GM21737 (cell line): ENCODE data around the gene GRHL1.

Source experiments
- ATAC-seq: cut with Tn5 transposase; IDR thresholded peaks from one replicate; pipeline ENCODE4 v1.9.1; 2021; ENCODE audit warnings: mild to moderate bottlenecking, moderate library complexity; ENCODE audit not compliant: unreplicated experiment

GRHL1 gene

GRCh38 chr2:9992427-9993187 is 41.1 kb downstream of the GRHL1 start:
- ATAC-seq, result no peak

DNA sequence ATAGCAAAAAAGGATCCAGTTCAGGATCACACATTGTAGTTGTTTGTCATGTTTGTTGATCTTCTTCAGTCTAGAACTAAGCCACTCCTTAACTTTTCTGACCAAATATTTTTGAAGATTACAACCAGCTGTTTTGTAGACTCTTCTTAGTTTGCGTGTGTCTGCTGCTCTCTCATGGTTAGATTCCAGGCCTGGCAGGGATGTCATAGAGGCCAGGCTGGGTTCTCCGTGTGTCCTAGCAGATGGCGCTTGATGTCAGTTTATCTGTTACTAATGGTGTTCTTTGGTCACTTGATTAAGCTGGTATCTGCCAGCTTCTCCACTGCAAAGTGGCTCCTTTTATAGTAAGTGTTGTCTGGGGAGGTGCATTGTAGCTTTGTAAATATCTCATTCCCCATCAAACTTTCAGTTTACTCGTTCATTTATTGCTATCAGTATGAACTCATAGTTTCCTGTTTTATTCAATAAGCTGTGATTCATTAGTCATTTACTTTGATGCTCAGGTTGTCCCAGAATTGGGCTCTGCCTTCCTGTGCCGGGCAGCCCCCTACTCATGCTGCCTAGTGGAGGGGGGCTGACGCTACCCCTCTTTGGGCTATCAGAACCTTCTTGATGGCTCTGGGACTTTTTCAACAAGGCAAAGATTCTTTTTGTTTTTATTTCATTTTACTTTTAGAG is 42.1 kb downstream of the GRHL1 start:
- no peak for ATAC-seq

GRCh38 chr2:9994462-9994861 is 43.0 kb downstream of the GRHL1 start:
- no peak for ATAC-seq

GRCh38 chr2:9995059-9995458 is 43.6 kb downstream of the GRHL1 start:
- ATAC-seq, result no peak

DNA sequence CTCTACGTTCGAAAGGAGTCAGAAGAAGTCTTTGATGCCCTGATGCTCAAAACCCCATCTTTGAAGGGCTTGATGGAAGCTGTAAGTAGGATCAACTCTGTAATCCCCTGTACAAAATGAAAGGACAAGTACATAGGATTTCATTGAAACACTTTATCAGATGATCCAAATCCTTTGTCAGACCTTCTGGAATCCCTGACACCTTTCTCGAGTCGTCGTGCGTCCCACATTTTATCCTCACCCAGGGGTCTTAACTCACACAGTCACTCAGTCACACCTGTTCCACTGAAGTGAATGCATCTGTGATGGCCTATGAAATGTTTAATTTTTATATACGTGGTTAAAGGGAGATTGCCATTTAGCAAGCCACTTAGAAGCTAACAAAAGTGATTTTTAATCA is 44.8 kb downstream of the GRHL1 start:
- ATAC-seq, result no peak

- ATAC-seq, result no peak
Measured at GRCh38 chr2:9997936-9998335, 46.4 kb downstream of the GRHL1 start.

DNA sequence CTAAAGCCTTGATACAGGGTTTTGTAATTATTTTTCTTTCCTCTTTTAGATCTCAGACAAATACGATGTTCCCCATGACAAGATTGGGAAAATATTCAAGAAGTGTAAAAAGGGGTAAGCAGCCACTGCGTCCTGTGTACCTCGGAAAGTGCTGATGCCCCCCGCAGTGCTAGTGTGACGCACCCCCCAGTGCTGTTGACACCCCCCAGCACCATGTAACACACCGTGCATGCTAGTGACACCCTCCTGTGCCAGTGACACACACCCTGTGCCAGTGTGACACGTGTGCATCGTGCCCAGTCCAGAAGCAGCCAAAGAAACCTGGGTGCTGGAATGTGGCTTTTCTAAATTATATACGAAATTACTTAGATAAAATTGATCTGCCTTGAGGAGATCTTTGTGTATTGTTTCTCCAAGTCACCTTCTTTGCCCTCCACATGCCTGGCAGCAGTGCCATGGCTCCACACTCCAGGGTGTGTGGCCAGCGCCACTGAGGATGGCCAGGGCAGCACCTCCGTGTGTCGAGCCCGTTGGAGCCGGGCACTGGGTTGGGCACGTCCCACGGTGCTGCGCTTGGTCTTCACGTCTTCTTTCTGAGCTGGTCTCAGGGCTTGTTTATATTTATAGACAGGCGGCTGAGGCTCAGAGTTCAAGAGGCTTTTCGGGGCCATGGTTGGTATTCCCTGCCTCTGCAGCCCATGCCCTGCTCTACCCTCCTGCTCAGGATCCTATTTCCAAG is 47.6 kb downstream of the GRHL1 start:
- ATAC-seq, result no peak

DNA sequence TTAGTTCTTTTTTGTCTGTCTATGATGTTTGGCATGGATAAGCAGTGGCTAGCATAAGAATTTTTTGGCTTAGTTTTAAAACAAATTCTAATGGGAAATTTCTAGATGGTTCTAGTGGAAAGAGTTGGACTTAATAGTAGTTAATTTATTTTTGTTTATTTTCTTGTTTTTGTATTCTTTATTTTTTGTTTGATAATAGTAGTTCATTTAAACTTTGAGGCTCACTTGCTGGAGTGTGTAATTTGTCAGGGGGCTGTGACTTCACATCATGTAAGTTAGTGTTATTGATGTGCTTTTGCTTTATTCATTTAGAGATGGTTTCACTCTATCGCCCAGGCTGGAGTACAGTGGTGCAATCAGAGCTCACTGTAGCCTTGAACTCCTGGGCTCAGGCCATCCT is 48.2 kb downstream of the GRHL1 start:
- no peak for ATAC-seq

GRCh38 chr2:10000541-10000940 is 49.0 kb downstream of the GRHL1 start:
- ATAC-seq, result no peak

GRCh38 chr2:10001586-10001985 is 50.1 kb downstream of the GRHL1 start:
- ATAC-seq, result no peak

DNA sequence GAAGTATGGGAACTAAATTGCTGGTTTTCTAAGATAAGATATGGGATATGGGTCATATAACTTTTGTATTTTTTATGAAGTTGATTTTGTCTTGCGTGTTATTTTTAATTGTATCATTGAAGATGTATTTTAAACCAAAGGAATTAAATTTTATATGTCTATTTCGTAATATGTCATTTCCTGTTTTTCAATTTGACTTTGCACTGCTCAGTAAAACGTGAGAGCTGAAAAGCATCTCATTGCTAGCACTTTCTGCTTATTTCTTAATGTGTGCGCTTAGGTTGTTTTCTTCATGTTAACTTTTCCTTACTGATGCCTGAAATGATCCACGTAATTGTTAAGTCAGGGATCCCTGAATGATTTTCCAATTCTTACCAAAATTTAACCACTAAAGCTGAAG is 50.6 kb downstream of the GRHL1 start:
- ATAC-seq, result no peak

GRCh38 chr2:10002681-10003080 is 51.2 kb downstream of the GRHL1 start:
- no peak for ATAC-seq

- no peak for ATAC-seq
Measured at GRCh38 chr2:10003206-10004125, 52.0 kb downstream of the GRHL1 start.

GRCh38 chr2:10004401-10004800 is 52.9 kb downstream of the GRHL1 start:
- ATAC-seq, result no peak

- ATAC-seq, result no peak
Measured at GRCh38 chr2:10004836-10005235, 53.3 kb downstream of the GRHL1 start.

GRCh38 chr2:10005461-10006235 is 54.2 kb downstream of the GRHL1 start:
- no peak for ATAC-seq

DNA sequence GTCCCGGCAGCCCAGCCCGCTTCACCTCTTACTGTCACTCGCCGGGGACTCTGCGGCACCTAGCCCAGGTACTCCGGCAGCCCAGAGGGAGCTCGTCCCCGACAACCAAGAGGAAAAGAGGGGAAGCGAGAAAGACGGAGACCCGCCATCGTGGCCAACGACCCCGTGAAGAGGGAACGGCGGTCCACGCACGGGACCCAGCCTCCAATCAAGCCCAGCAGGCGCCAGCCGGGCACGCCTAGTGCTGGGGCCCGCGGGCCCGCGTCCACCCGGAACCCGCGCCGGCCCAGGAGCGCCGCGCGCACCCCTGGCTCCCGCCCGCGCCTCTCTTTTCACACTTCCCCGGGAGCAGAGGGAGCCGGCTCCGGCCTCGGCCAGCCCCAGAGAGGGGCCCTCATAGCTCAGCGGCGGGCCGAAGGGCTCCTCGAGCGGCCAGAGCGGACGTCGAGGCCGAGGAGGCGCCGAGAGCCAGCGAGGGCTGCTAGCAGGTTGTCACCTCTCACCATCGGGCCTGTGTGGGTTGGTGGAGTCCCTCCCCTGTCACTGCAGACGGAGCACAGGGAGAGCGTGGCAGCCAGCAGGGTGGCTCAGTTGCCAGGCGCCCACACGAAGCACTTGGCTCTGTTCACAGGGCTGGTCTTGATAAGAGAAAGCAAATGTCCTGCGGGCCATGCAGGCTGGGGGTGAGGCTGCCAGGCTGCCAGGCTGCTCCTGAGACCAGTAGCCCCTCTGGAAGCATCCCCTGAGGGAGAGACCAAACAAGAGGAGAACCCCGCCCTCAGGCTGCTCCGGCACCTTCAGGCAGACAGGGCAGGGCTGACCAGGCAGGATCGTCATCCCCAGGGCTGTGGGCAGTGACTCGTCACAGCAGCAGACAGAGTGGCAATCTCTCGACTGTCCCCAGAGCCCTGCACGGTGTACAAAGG is 55.0 kb downstream of the GRHL1 start:
- no peak for ATAC-seq

- no peak for ATAC-seq
Measured at GRCh38 chr2:10007435-10007834, 55.9 kb downstream of the GRHL1 start.
